ENCODE measurements around the gene MIOX. TPM values are rescaled to one million over a fixed set of nuclear protein-coding genes. Genes with fewer than 3 reads are reported as not detected.

The MIOX gene
- total RNA-seq, 1 experiment from 2014 or later: 1.4 TPM

DNA sequence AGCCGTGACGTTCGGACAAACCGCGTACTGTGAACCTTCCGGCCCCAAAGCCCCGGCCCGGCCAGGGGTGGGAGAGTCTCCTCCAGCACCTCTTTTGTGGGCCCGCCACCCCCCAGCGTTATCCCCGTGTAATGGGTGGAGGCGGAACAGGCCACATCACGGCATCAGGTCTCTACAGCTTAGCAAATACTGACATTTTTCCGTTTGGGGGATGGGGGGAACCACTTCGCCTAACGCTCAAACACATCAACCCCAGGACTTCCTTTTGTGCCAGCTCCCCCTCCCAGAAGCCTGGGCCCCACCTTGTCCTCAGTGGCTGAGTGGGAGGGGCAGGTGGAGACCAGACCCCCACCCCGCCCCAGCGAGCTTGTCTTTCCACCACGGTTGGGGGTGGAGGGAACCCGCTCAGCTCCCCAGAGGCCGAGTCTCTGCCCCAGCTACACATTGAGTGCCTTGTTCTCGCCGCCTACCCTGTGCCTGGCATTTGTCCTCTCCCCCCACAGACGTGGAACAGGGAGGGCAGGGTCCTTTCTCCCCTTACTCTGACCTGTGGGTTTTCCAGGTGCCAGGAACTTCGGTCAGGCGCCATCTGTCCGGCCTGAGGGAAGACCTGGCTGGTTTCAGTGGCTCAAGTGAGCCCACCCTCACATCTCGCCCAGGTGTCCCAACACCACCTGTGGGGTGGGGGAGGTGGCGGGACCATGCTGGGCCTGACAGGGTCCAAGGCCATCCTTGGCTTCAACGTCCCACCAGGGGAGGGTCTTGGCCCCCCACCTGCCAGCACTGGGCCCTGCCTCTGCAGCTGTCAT, 41.4 kb upstream of the MIOX start:
- H3K4me3 Mint-ChIP-seq: no peak overlapping the region
- peaks cover 9 to 60% (median 35%) of the 10 kb centered on the region in 3 experiments; a peak in 6 of 7 replicates for H3K36me3 Mint-ChIP-seq (ENCODE audit: insufficient read depth in 1 of 3, low read depth in 3 of 3)
- H3T11ph ChIP-seq (ENCODE audit: low read length): no peak overlapping the region
- H2AFZ ChIP-seq (ENCODE audit: low read length): no peak overlapping the region
- H3K27me3 ChIP-seq (ENCODE audit: insufficient read depth, low read length): no peaks in the 10 kb centered on the region
- no peaks in the 10 kb centered on the region for H4K20me1 ChIP-seq (ENCODE audit: control insufficient read depth, insufficient read depth, insufficient read length)
- H3K27me3 Mint-ChIP-seq (ENCODE audit: low read depth): no peaks in the 10 kb centered on the region
- no peaks in the 10 kb centered on the region for H3K23me2 ChIP-seq (ENCODE audit: insufficient read length, low read depth, low read length, poor library complexity, severe bottlenecking)
- no peak overlapping the region for H2BK120ac ChIP-seq (ENCODE audit: low read depth, low read length, poor library complexity, severe bottlenecking)
- no peak overlapping the region for H4K8ac ChIP-seq (replicated peaks; ENCODE audit: insufficient read length, low read depth, low read length)
- H3K4me1 ChIP-seq (ENCODE audit: insufficient read depth, low read length): no peaks in the 10 kb centered on the region
- no peak for DNase-seq
- H3K27ac Mint-ChIP-seq: peak overlapping the region in 2 of 3 experiments; percentile 73 to 82; a peak in 4 of 7 replicates
- H3K79me2 ChIP-seq (ENCODE audit: insufficient read depth, low read length): no peaks in the 10 kb centered on the region
- no peak overlapping the region for H3K4ac ChIP-seq (ENCODE audit: low read depth, low read length)
- no peak overlapping the region for H2BK5ac ChIP-seq (ENCODE audit: insufficient read length, low read length)
- no peak overlapping the region for H3K9ac ChIP-seq (ENCODE audit: extremely low read depth, insufficient read length, low read length)
- H3K4me1 Mint-ChIP-seq: peaks cover 3 to 11% of the 10 kb centered on the region in 2 experiments; a peak in 3 of 4 replicates
- no peak overlapping the region for H4K5ac ChIP-seq (ENCODE audit: insufficient read length, low read depth, low read length)
- H3K23ac ChIP-seq (ENCODE audit: insufficient read length, low read depth, low read length): no peak overlapping the region
- H3K27ac ChIP-seq (ENCODE audit: insufficient read length, low read depth, low read length): no peak overlapping the region
- H3K56ac ChIP-seq (ENCODE audit: insufficient read length, low read depth, low read length): no peak overlapping the region
- no peaks in the 10 kb centered on the region for H3K9me3 ChIP-seq (ENCODE audit: control insufficient read depth, low read depth, low read length)
- no peak overlapping the region for H2BK15ac ChIP-seq (ENCODE audit: low read depth, low read length)
- no CpG with 5 or more reads among the region's 30 CpGs for WGBS (ENCODE audit: extremely low coverage, insufficient read length, low lambda C conversion rate)
- H2BK20ac ChIP-seq (ENCODE audit: low read depth, low read length, poor library complexity, severe bottlenecking): no peak overlapping the region
- no peak overlapping the region for H3K4me2 ChIP-seq (ENCODE audit: insufficient read depth, insufficient read length, low read length)
- H3K18ac ChIP-seq (ENCODE audit: insufficient read length, low read depth, low read length): no peak overlapping the region
- H3K79me1 ChIP-seq (ENCODE audit: insufficient read depth, low read depth, low read length, poor library complexity, severe bottlenecking): no peaks in the 10 kb centered on the region
- TF ChIP-seq, protein P1, sequence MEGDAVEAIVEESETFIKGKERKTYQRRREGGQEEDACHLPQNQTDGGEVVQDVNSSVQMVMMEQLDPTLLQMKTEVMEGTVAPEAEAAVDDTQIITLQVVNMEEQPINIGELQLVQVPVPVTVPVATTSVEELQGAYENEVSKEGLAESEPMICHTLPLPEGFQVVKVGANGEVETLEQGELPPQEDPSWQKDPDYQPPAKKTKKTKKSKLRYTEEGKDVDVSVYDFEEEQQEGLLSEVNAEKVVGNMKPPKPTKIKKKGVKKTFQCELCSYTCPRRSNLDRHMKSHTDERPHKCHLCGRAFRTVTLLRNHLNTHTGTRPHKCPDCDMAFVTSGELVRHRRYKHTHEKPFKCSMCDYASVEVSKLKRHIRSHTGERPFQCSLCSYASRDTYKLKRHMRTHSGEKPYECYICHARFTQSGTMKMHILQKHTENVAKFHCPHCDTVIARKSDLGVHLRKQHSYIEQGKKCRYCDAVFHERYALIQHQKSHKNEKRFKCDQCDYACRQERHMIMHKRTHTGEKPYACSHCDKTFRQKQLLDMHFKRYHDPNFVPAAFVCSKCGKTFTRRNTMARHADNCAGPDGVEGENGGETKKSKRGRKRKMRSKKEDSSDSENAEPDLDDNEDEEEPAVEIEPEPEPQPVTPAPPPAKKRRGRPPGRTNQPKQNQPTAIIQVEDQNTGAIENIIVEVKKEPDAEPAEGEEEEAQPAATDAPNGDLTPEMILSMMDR (conservative IDR thresholded peaks at IDR 0.05): no peak
- no peak overlapping the region for H3K14ac ChIP-seq (ENCODE audit: insufficient read depth, low read length)
- no peaks in the 10 kb centered on the region for H3K9me3 Mint-ChIP-seq
- no peak overlapping the region for H4K91ac ChIP-seq (ENCODE audit: insufficient read length, low read depth, low read length)
- H2BK12ac ChIP-seq (ENCODE audit: insufficient read length, low read depth, low read length): no peak overlapping the region
- H2AK5ac ChIP-seq (ENCODE audit: insufficient read length, low read length): no peak overlapping the region

Data from H9 (cell line).